GM18858 (cell line): Measurements from ENCODE around the gene WDR90.
A peak's percentile ranks its signal among the peaks of the same experiment; 100 is the strongest.

ENCODE experiments used
- ATAC-seq: cut with Tn5 transposase; IDR thresholded peaks from one replicate; pipeline ENCODE4 v1.9.1; 2021; ENCODE audit not compliant: unreplicated experiment

WDR90 gene

DNA sequence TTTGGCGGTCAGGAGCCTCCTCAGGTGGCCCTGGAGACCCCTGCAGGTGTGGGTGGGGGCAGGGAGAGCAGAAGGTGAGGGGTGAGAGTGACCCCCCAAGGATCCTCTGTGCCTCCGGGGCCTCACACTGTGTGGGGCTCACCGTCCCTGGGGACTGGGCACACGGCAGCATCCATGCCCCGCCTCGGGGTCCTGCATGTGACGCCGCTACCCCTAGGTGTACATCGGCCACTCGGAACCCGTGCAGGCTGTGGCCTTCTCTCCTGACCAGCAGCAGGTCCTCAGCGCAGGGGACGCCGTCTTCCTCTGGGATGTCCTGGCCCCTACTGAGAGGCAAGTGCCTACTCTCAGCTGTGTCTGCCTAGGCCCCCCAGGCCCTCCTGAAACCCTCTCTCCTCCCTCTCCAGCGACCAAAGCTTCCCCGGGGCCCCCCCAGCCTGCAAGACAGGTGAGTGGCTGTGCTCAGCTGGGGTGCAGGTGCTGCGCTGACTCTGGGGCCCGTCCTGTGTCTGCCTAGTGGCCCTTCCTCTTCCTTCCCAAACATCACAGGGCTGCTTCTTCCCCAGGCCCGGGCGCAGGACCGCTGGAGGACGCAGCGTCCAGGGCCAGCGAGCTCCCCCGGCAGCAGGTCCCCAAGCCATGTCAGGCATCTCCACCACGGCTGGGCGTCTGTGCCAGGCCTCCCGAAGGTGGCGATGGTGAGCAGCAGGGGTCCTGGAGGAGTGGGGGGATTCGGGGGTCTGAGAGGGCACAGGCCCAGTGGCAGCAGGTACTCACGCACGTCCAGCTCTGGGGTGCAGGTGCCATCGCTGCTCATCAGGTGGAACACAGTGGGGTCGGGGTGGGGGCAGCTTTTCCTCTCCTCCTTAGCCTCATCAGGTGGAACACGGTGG is 9.8 kb downstream of the WDR90 start:
- no peak for ATAC-seq

DNA sequence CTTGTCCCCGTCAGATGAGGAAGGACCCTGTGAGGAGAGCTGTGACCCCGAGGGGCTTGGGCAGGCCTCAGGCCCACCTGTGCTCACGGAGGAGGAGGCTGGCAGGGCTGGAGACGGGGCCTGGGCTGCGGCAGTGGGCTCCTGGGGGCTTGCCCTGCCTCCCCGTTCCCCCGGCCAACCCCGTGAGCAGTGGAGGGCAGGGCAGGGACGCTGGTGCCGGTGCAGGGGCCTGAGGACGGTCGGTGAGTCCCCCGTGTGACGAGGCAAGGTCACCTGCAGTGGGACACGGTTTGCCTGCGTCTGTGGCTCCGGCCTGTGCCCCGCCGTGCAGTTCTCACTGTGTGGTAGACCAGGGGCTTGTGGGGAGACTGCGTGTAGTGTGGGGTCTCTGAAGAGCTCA is 10.5 kb downstream of the WDR90 start:
- no peak for ATAC-seq

GRCh38 chr16:660132-660458 is 10.9 kb downstream of the WDR90 start:
- ATAC-seq = no peak

- ATAC-seq = no peak
Observed at GRCh38 chr16:660459-661183, 11.5 kb downstream of the WDR90 start.

GRCh38 chr16:661184-661821 is 12.1 kb downstream of the WDR90 start:
- ATAC-seq = no peak

DNA sequence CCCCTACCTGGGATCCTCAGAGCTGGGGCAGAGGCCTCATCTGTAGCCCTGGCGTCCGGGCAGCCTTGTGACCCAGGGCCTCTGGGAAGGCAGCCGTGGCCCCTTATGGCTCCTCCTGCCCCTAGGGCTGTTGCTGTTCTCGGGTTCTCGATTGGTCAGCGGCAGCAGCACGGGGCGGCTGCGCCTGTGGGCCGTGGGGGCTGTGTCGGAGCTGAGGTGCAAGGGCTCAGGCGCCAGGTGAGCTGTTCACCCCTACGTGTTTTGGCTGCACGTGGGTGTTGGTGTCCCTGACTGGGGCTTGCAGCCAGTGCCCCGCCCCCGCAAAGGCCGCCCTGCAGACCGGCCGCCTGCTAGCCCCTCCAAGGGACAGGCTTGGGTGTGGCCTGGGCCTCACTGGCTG is 12.9 kb downstream of the WDR90 start:
- ATAC-seq = no peak

- no peak for ATAC-seq
Observed at GRCh38 chr16:662597-662996, 13.4 kb downstream of the WDR90 start.

- ATAC-seq = no peak
Observed at GRCh38 chr16:666572-666971, 17.4 kb downstream of the WDR90 start.

- ATAC-seq = no peak
Observed at GRCh38 chr16:667113-667779, 18.1 kb downstream of the WDR90 start.

DNA sequence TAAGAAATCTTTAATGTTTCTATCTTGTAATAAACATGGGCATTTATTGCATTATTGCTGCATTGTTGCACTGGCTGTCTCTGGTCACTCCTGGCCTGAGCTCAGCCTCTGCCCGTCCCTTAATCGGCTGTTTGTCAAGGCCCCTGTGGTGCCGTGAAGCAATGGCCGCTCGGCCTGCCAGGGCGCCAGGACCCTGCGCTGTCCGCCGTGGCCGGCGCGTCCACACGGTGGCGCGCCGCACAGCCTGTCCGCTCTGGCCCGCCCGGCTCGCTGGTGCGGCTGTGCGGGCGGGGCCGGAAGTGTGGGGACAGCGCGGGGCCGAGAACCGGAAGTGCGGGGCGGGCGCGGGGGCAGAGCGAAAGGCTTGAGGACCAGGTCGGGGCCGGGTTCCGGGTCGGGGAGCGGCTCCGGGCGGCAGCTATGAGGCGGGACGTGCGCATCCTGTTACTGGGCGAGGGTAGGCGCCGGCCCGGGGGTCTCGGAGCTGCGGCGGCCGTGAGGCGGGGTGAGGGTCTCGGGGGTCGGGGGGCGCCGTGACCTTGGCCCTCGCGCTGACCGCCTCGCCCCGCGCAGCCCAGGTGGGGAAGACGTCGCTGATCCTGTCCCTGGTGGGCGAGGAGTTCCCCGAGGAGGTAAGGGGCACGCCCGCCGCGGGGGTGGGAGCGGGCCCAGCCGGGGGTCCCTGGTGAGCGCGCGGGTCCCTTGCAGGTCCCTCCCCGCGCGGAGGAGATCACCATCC is 18.8 kb downstream of the WDR90 start, which contains the start of gene RHOT2:
Gene RHOT2, plus strand, starts transcription at position 353 of the 739 bp plus-strand sequence. Its CDS starts 68 bp downstream, at position 421.
- ATAC-seq = peak; percentile 71

- no peak for ATAC-seq
Observed at GRCh38 chr16:668519-669171, 19.5 kb downstream of the WDR90 start.

GRCh38 chr16:669666-670065 is 20.5 kb downstream of the WDR90 start:
- ATAC-seq = no peak

DNA sequence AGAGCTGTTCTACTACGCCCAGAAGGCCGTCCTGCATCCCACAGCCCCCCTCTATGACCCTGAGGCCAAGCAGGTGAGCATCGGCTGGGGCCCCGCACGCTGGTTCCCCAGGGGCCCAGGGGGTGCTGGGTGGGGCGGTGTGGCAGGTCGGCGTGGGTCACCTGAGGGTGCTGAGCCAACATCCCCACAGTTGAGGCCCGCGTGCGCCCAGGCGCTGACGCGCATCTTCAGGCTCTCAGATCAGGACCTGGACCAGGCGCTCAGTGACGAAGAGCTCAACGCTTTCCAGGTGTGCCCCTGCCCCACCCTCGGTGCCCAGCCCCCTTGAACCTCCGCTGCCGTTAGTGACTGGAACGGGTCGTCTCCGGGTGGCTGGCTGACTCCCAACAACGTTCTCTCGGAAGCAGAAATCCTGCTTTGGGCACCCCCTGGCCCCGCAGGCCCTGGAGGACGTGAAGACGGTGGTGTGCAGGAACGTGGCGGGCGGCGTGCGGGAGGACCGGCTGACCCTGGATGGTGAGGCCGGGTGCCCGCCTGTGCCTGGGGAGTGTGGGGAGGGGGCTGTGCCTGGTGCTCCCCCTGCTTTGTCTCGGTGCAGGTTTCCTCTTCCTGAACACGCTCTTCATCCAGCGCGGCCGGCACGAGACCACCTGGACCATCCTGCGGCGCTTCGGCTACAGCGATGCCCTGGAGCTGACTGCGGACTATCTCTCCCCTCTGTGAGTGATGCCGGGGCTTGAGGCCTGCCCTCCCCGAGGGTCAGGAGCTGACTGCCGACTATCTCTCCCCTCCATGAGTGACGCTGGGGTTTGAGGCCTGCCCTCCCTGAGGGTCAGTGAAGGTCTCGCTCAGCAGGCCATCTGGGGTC is 21.6 kb downstream of the WDR90 start:
- no peak for ATAC-seq

DNA sequence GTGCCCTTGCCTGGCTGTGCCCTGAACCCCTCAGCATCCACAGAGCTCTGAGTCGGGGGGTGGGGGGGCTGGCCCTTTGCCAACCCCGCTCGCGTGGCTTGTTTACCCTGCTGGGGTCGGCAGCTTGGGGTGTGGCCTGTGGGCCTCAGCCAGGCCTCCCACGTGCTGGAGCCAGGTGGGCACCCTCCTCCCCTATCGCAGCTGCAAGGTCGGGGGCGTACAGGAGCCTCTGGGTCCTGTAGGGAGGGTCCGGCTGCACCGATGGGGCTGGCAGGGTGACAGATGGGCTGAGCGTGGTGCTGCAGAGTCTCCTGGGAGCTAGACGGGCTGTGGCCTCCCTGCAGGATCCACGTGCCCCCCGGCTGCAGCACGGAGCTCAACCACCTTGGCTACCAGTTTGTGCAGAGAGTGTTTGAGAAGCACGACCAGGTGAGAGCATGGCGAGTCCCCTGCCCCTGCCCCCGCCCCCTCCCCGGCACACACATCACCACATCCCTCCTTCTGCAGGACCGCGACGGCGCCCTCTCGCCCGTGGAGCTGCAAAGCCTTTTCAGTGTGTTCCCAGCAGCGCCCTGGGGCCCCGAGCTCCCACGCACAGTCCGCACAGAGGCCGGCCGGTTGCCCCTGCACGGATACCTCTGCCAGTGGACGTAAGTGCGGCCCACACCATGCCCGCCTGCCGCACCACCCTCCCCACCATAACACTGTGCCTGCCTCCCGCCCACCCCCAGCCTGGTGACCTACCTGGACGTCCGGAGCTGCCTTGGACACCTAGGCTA is 22.4 kb downstream of the WDR90 start:
- no peak for ATAC-seq

DNA sequence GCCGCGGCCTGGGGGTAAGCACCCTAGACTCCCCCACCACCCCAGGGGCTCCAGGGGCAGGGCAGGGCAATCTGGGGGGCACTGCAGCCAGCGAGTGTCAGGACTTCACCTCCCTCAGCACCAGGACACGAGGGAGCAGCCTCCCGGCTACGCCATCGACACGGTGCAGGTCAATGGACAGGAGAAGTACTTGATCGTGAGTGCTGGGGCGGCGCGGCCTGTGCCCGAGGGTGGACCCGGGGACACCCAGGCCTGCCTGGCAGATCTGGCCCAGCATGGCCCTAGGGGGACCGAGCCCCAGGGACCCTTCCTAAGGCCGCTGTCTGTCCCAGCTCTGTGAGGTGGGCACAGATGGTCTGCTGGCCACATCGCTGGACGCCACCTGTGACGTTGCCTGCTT is 23.2 kb downstream of the WDR90 start:
- ATAC-seq = no peak

DNA sequence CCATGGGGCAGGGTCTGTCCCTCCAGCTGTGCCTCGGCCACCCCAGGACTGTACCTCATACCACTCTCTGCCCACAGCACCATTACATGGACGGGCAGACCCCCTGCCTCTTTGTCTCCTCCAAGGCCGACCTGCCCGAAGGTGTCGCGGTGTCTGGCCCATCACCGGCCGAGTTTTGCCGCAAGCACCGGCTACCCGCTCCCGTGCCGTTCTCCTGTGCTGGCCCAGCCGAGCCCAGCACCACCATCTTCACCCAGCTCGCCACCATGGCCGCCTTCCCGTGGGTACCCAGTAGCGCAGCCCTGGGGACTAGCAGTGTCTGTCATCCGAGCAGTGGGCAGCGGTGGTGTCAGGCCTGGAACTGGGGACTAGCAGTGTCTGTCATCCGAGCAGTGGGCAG is 23.7 kb downstream of the WDR90 start:
- ATAC-seq = no peak

DNA sequence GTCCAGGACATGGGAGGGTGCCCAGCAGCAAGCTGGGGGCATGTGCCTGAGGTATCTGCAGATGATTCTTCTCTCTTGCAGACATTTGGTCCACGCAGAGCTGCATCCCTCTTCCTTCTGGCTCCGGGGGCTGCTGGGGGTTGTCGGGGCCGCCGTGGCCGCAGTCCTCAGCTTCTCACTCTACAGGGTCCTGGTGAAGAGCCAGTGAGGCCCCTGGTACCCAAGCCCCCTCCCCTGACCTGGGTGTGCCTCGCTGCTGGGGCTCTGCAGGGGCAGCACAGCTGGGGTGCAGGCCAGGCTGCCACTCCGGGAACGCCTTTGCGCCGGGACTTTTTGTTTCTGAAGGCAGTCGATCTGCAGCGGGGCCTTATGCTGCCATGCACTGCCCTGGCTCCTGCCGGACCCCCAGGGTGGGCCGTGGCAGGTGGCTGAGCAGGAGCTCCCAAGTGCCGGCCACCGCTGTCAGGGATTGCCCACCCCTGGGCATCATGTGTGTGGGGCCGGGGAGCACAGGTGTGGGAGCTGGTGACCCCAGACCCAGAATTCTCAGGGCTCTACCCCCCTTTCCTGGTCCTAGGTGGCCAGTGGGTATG is 24.3 kb downstream of the WDR90 start:
- ATAC-seq = no peak
